Mesenchymal stem cell (in vitro differentiated cells and primary cell): ENCODE measurements around the gene GPX3.

Experiments used
- DNase-seq: peaks from one replicate; pipeline ENCODE4 v3.0.0-alpha.2; 2013
- H2AFZ ChIP-seq: one replicate; pipeline ENCODE4 v1.6.1; 2013; ENCODE audit warnings: low read depth, mild to moderate bottlenecking, control low read depth, inconsistent platforms, low read length, moderate library complexity
- H2AK5ac ChIP-seq: 2 replicates; pipeline ENCODE4 v1.6.1; 2013; ENCODE audit warnings: low read length, moderate library complexity, mild to moderate bottlenecking, inconsistent platforms; ENCODE audit not compliant: severe bottlenecking
- H2BK120ac ChIP-seq: one replicate; pipeline ENCODE4 v1.6.1; 2013; ENCODE audit warnings: low read depth, mild to moderate bottlenecking, inconsistent platforms, low read length, moderate library complexity
- H2BK12ac ChIP-seq, 2 experiments: one replicate each; pipeline ENCODE4 v1.6.1; 2013; ENCODE audit warnings: inconsistent platforms in 2 of 2, low read length in 2 of 2, mild to moderate bottlenecking in 2 of 2, moderate library complexity in 2 of 2, control low read depth in 1 of 2
- H2BK15ac ChIP-seq: one replicate; pipeline ENCODE4 v1.6.1; 2013; ENCODE audit warnings: mild to moderate bottlenecking, low read depth, inconsistent platforms; ENCODE audit not compliant: poor library complexity, severe bottlenecking
- H2BK5ac ChIP-seq: 2 replicates; pipeline ENCODE4 v1.6.1; 2013; ENCODE audit warnings: low read depth, mild to moderate bottlenecking, low read length, control low read depth, inconsistent platforms; ENCODE audit not compliant: poor library complexity, severe bottlenecking
- H3K14ac ChIP-seq, 2 experiments: one replicate each; pipeline ENCODE4 v1.6.1; 2013; ENCODE audit warnings: inconsistent platforms in 2 of 2, low read length in 2 of 2, control low read depth in 1 of 2, mild to moderate bottlenecking in 1 of 2, moderate library complexity in 1 of 2
- H3K18ac ChIP-seq, 2 experiments: one replicate each; pipeline ENCODE4 v1.6.1; 2013; ENCODE audit warnings: inconsistent platforms in 2 of 2, low read length in 2 of 2, control low read depth in 1 of 2, low read depth in 1 of 2, mild to moderate bottlenecking in 1 of 2
- H3K23ac ChIP-seq, 2 experiments: one replicate each; pipeline ENCODE4 v1.6.1; 2013; ENCODE audit warnings: inconsistent platforms in 2 of 2, low read length in 2 of 2, mild to moderate bottlenecking in 2 of 2, moderate library complexity in 2 of 2, control low read depth in 1 of 2
- H3K27ac ChIP-seq: 2 replicates; pipeline ENCODE4 v1.5.1; 2013; ENCODE audit warnings: mild to moderate bottlenecking, moderate library complexity, low read length, control low read depth, inconsistent platforms; ENCODE audit not compliant: poor library complexity, severe bottlenecking
- H3K27me3 ChIP-seq, 2 experiments: 2 replicates each; pipeline versions ENCODE4 v1.6.1 to v1.7.0; 2013; ENCODE audit warnings: low read length in 2 of 2, mild to moderate bottlenecking in 2 of 2, moderate library complexity in 2 of 2, control low read depth in 1 of 2, inconsistent platforms in 1 of 2; ENCODE audit not compliant: control insufficient read depth in 1 of 2, insufficient read depth in 1 of 2
- H3K36me3 ChIP-seq, 2 experiments: 2 replicates each; pipeline versions ENCODE4 v1.6.1 to v1.7.0; 2013; ENCODE audit warnings: low read length in 2 of 2, control low read depth in 1 of 2, inconsistent platforms in 1 of 2, low read depth in 1 of 2, mild to moderate bottlenecking in 1 of 2; ENCODE audit not compliant: insufficient read depth in 2 of 2, control insufficient read depth in 1 of 2
- H3K4ac ChIP-seq, 2 experiments: one replicate each; pipeline ENCODE4 v1.6.1; 2013; ENCODE audit warnings: inconsistent platforms in 2 of 2, low read length in 2 of 2, mild to moderate bottlenecking in 2 of 2, moderate library complexity in 2 of 2, control low read depth in 1 of 2, low read depth in 1 of 2
- H3K4me1 ChIP-seq: 2 replicates; pipeline ENCODE4 v1.6.1; 2013; ENCODE audit warnings: low read depth, low read length, control low read depth; ENCODE audit not compliant: control insufficient read depth, insufficient read depth
- H3K4me2 ChIP-seq: 2 replicates; pipeline ENCODE4 v1.6.1; 2013; ENCODE audit warnings: low read length, mild to moderate bottlenecking, inconsistent platforms; ENCODE audit not compliant: poor library complexity, severe bottlenecking
- H3K4me3 ChIP-seq, 2 experiments: 2 replicates each; pipeline versions ENCODE4 v1.5.1 to v1.7.0; 2013; ENCODE audit warnings: low read length in 2 of 2, mild to moderate bottlenecking in 2 of 2, control low read depth in 1 of 2, low read depth in 1 of 2; ENCODE audit not compliant: insufficient read depth in 1 of 2
- H3K79me1 ChIP-seq: replicated peaks from 2 replicates; pipeline ENCODE4 v1.6.1; 2013; ENCODE audit warnings: mild to moderate bottlenecking, control low read depth, low read length, inconsistent platforms; ENCODE audit not compliant: poor library complexity, severe bottlenecking
- H3K9ac ChIP-seq: 2 replicates; pipeline ENCODE4 v1.7.0; 2013; ENCODE audit warnings: mild to moderate bottlenecking, low read length, moderate library complexity
- H3K9me3 ChIP-seq: 2 replicates; pipeline ENCODE4 v1.7.0; 2013; ENCODE audit warnings: mild to moderate bottlenecking, low read length; ENCODE audit not compliant: control insufficient read depth
- H4K8ac ChIP-seq: one replicate; pipeline ENCODE4 v1.6.1; 2013; ENCODE audit warnings: inconsistent platforms, mild to moderate bottlenecking, low read length, moderate library complexity
- H4K91ac ChIP-seq: one replicate; pipeline ENCODE4 v1.6.1; 2013; ENCODE audit warnings: mild to moderate bottlenecking, low read length, inconsistent platforms
- WGBS: methylation state at CpG from one replicate; pipeline ENCODE4 v1.1.7; 2013; ENCODE audit warnings: mixed read lengths; 5-methylcytosine and 5-hydroxymethylcytosine counted together

The GPX3 gene

DNA sequence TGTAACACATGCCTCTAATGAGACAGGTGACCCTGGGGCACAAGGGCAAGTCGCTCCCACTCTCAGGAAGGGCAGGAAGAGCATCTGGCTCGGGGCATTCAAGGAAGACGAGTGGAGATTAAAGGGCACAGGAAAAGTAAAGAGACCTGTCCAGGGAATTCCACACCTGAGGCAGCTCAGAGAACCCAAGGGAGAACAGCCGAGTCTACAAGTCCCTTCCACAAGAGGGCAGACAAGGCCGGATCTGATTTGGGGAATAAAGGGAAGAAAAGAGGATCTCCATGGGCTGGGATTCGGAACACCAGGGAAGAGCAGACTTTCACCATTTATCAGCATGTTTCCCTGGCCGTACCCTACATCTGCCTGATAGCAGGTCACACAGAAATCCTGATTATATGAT, 28.1 kb downstream of the GPX3 start:
- no peak overlapping the region for H2BK120ac ChIP-seq
- H3K36me3 ChIP-seq = peaks cover 67 to 69% of the 10 kb centered on the region in 2 experiments
- H2AFZ ChIP-seq = no peak overlapping the region
- H3K18ac ChIP-seq = no peak overlapping the region
- no peak overlapping the region for H3K4ac ChIP-seq
- H3K79me1 ChIP-seq = peaks cover 41% of the 10 kb centered on the region
- H2BK5ac ChIP-seq = no peak overlapping the region
- no peak overlapping the region for H3K23ac ChIP-seq
- no peak overlapping the region for H4K91ac ChIP-seq
- H3K27me3 ChIP-seq = no peaks in the 10 kb centered on the region
- no peak overlapping the region for H2BK12ac ChIP-seq
- 78% methylated on average over 7 of the region's 7 CpGs for WGBS
- DNase-seq = peak; percentile 30
- no peak overlapping the region for H4K8ac ChIP-seq
- no peak overlapping the region for H3K27ac ChIP-seq
- no peak overlapping the region for H2AK5ac ChIP-seq
- H2BK15ac ChIP-seq = no peak overlapping the region
- no peak overlapping the region for H3K4me3 ChIP-seq
- H3K4me1 ChIP-seq = peaks cover 13% of the 10 kb centered on the region
- H3K9me3 ChIP-seq = no peaks in the 10 kb centered on the region
- no peak overlapping the region for H3K4me2 ChIP-seq
- no peak overlapping the region for H3K14ac ChIP-seq
- H3K9ac ChIP-seq = no peak overlapping the region

- peak; percentile 83 for DNase-seq
- 65% methylated on average over 5 of the region's 6 CpGs for WGBS
- no peaks in the 10 kb centered on the region for H3K27me3 ChIP-seq
Measured at GRCh38 chr5:151051066-151051930, 30.9 kb downstream of the GPX3 start.

GRCh38 chr5:151051931-151052608, 31.7 kb downstream of the GPX3 start:
- Histone ChIP-seq H2BK5ac (no peak overlapping the region), H2BK12ac (peak overlapping the region in 1 of 2 experiments; percentile 50), H2BK120ac (no peak overlapping the region), H4K91ac (no peak overlapping the region), H2BK15ac (no peak overlapping the region), H3K27me3 (no peaks in the 10 kb centered on the region), H3K23ac (no peak overlapping the region), H3K27ac (peak overlapping the region; percentile 79), H3K18ac (peak overlapping the region in 1 of 2 experiments; percentile 23), H3K14ac (no peak overlapping the region), H4K8ac (no peak overlapping the region), H3K4ac (no peak overlapping the region), H3K79me1 (peaks cover 51% of the 10 kb centered on the region), H2AFZ (no peak overlapping the region), H3K4me1 (peaks cover 17% of the 10 kb centered on the region), H3K4me3 (peak overlapping the region in 1 of 2 experiments; percentile 16), H3K4me2 (no peak overlapping the region), H2AK5ac (peak overlapping the region; percentile 59), H3K36me3 (peaks cover 74 to 84% of the 10 kb centered on the region in 2 experiments), H3K9me3 (no peaks in the 10 kb centered on the region), H3K9ac (no peak overlapping the region)
- no peak for DNase-seq
- WGBS = 94% methylated on average over 9 of the region's 10 CpGs

More at GRCh38 chr5:151051066-151051930, 30.9 kb downstream of the GPX3 start:
- Histone ChIP-seq H3K4ac (no peak overlapping the region), H2AFZ (no peak overlapping the region), H2BK12ac (no peak overlapping the region), H2BK120ac (no peak overlapping the region), H4K8ac (no peak overlapping the region), H3K79me1 (peaks cover 45% of the 10 kb centered on the region), H3K4me2 (no peak overlapping the region), H3K9me3 (no peaks in the 10 kb centered on the region), H2BK5ac (peak overlapping the region; percentile 25), H3K4me3 (no peak overlapping the region), H3K27ac (peak overlapping the region; percentile 79), H2BK15ac (no peak overlapping the region), H3K36me3 (peaks cover 74 to 76% of the 10 kb centered on the region in 2 experiments), H3K23ac (no peak overlapping the region), H3K18ac (no peak overlapping the region), H2AK5ac (no peak overlapping the region), H3K14ac (no peak overlapping the region), H3K9ac (peak overlapping the region; percentile 0), H4K91ac (no peak overlapping the region), H3K4me1 (peaks cover 17% of the 10 kb centered on the region)

- no peak for DNase-seq
- peak overlapping the region in 1 of 2 experiments; percentile 61 for H3K23ac ChIP-seq
- no peak overlapping the region for H2BK120ac ChIP-seq
- H3K9me3 ChIP-seq = no peaks in the 10 kb centered on the region
- no peak overlapping the region for H4K8ac ChIP-seq
- H2AFZ ChIP-seq = no peak overlapping the region
- H3K4me2 ChIP-seq = no peak overlapping the region
- H3K4me1 ChIP-seq = peaks cover 17% of the 10 kb centered on the region
- no peaks in the 10 kb centered on the region for H3K27me3 ChIP-seq
- H2BK15ac ChIP-seq = no peak overlapping the region
- H2BK5ac ChIP-seq = no peak overlapping the region
- WGBS = 95% methylated on average over 3 of the region's 3 CpGs
- no peak overlapping the region for H3K14ac ChIP-seq
- H2BK12ac ChIP-seq = no peak overlapping the region
- H2AK5ac ChIP-seq = peak overlapping the region; percentile 57
- peaks cover 70 to 85% of the 10 kb centered on the region in 2 experiments for H3K36me3 ChIP-seq
- peak overlapping the region; percentile 79 for H3K27ac ChIP-seq
- H3K18ac ChIP-seq = no peak overlapping the region
- no peak overlapping the region for H3K4ac ChIP-seq
- peaks cover 50% of the 10 kb centered on the region for H3K79me1 ChIP-seq
- no peak overlapping the region for H3K9ac ChIP-seq
- no peak overlapping the region for H4K91ac ChIP-seq
- no peak overlapping the region for H3K4me3 ChIP-seq
Measured at GRCh38 chr5:151052836-151053235, 32.4 kb downstream of the GPX3 start.
